ENCODE results near the gene SGSM2.

Gene SGSM2

GRCh38 chr17:2399572-2400473 is 62.5 kb downstream of the SGSM2 start:
- peak; percentile 97 for DNase-seq

GRCh38 chr17:2400474-2400866 is 63.2 kb downstream of the SGSM2 start:
- DNase-seq = peak; percentile 85

GRCh38 chr17:2400877-2401425 is 63.6 kb downstream of the SGSM2 start, which contains the start of gene MNT:
Gene MNT (minus strand): TSS chr17:2401060. CDS start chr17:2400712, 348 bp downstream.
- DNase-seq = peak; percentile 95

- DNase-seq = peak; percentile 99
Observed at GRCh38 chr17:2401426-2402221, 64.3 kb downstream of the SGSM2 start.

GRCh38 chr17:2402544-2402943 is 65.2 kb downstream of the SGSM2 start:
- no peak for DNase-seq

- DNase-seq = no peak
Observed at GRCh38 chr17:2403044-2403443, 65.7 kb downstream of the SGSM2 start.

GRCh38 chr17:2405247-2405926 is 68.1 kb downstream of the SGSM2 start:
- DNase-seq = no peak

- no peak for DNase-seq
Observed at GRCh38 chr17:2406271-2406902, 69.1 kb downstream of the SGSM2 start.

- DNase-seq = no peak
Observed at GRCh38 chr17:2406903-2407790, 69.8 kb downstream of the SGSM2 start.

- DNase-seq = no peak
Observed at GRCh38 chr17:2410951-2411350, 73.7 kb downstream of the SGSM2 start.

GRCh38 chr17:2412561-2413021 is 75.3 kb downstream of the SGSM2 start:
- DNase-seq = no peak

- no peak for DNase-seq
Observed at GRCh38 chr17:2414446-2415064, 77.3 kb downstream of the SGSM2 start.

GRCh38 chr17:2415081-2415480 is 77.8 kb downstream of the SGSM2 start:
- DNase-seq = no peak

- peak; percentile 83 for DNase-seq
Observed at GRCh38 chr17:2416010-2416734, 78.9 kb downstream of the SGSM2 start.

- no peak for DNase-seq
Observed at GRCh38 chr17:2418572-2418971, 81.3 kb downstream of the SGSM2 start.

- no peak for DNase-seq
Observed at GRCh38 chr17:2419486-2419885, 82.2 kb downstream of the SGSM2 start.

- no peak for DNase-seq
Observed at GRCh38 chr17:2420176-2420575, 82.9 kb downstream of the SGSM2 start.

- DNase-seq = peak; percentile 58
Observed at GRCh38 chr17:2421315-2422147, 84.2 kb downstream of the SGSM2 start.

GRCh38 chr17:2423271-2423670 is 86.0 kb downstream of the SGSM2 start:
- DNase-seq = no peak
